Body of pancreas (tissue), 4 donors: ENCODE results near the gene CCDC12. TPM values are rescaled to one million over a fixed set of nuclear protein-coding genes. Genes with fewer than 3 reads are reported as not detected.

Experiments
- ATAC-seq: fragments of 150-250 bp; one replicate; pipeline ENCODE4 v1.9.1; 2016
- DNase-seq, 4 donors: peaks; one replicate each; pipeline ENCODE4 v3.0.0-alpha.2; 2019
- H3K27ac ChIP-seq, 4 donors: fragments of 200-600 bp; sonication (generic); 1 replicate in 3 of 4; 2 replicates in 1 of 4; pipeline versions ENCODE4 v1.5.1 to v1.6.1; 2016 to 2019; ENCODE audit warnings: mild to moderate bottlenecking in 1 of 4, mixed read lengths in 1 of 4, moderate library complexity in 1 of 4
- H3K27me3 ChIP-seq, 2 donors: fragments of 200-600 bp; sonication (generic); one replicate each; pipeline ENCODE4 v1.6.0; 2016; ENCODE audit warnings: mild to moderate bottlenecking in 1 of 2
- H3K36me3 ChIP-seq, 2 donors: fragments of 200-600 bp; sonication (generic); replicated peaks in 1 of 2; 2 replicates each; pipeline ENCODE4 v1.5.1; 2016; ENCODE audit warnings: low read depth in 2 of 2; ENCODE audit not compliant: insufficient read depth in 1 of 2
- H3K4me1 ChIP-seq: fragments of 200-600 bp; sonication (generic); one replicate; pipeline ENCODE4 v1.6.0; 2016
- H3K4me3 ChIP-seq, 2 donors: fragments of 200-600 bp; sonication (generic); 1 replicate in 1 of 2; 2 replicates in 1 of 2; pipeline ENCODE4 v1.5.1; 2016 to 2019
- H3K9me3 ChIP-seq, 3 donors: fragments of 200-600 bp; sonication (generic); 1 replicate in 2 of 3; 2 replicates in 1 of 3; pipeline ENCODE4 v1.5.1; 2016
- POLR2A ChIP-seq, 3 donors: fragments of 450-650 bp; IDR thresholded peaks; one replicate each; pipeline ENCODE4 v1.6.1; 2016; ENCODE audit warnings: antibody characterized with exemption in 3 of 3, mild to moderate bottlenecking in 2 of 3
- WGBS, 2 donors: methylation state at CpG; one replicate each; pipeline ENCODE4 v1.1.5; 2017; 5-methylcytosine and 5-hydroxymethylcytosine counted together
- intact Hi-C: fragments of 100-400 bp; cut with DNase I; formaldehyde crosslinking; loops from one replicate; pipeline ENCODE4 v1.15.1; 2023
- total RNA-seq, 2 donors: library from RNA; depleted of rRNA; stranded (reverse); fragments of >200 nt; gene quantifications; one replicate each; pipeline ENCODE4 v1.1.0, GENCODE V29; 2016
- TF ChIP-seq, protein P1 (sequence below), 7 experiments: fragments of 450-650 bp in 4 of 7; fragments of 200-600 bp in 3 of 7; sonication (generic) in 3 of 7; IDR thresholded peaks; one replicate each; pipeline ENCODE4 v1.5.1; 2016 to 2019; ENCODE audit warnings: antibody characterized with exemption in 7 of 7

Gene CCDC12
- total RNA-seq, 2 donors from 2014 or later, result 25.4 to 67.2 TPM

DNA sequence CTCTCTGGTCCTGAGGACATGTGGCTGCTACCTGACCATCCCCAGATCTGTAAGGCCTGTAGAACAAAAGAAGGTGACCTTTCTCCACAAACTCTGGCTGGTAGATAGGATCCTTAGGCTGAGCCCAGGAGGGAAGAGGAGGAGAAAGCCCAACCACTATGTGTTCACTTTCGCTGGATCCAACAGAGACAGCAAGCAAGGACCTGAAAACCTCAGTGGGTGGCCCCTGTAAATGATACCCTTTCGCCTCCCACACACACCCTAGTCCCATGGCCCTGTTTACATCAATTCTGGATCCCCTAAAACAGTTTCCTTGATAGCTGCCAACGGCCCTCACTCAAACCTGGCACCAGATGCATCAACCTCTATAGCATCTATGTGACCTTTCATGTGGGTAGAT is 22.4 kb downstream of the CCDC12 start:
- no peak for DNase-seq
- H3K4me1 ChIP-seq, result peaks cover 94% of the 10 kb centered on the region
- intact Hi-C loops, result no loop called here
- no peaks in the 10 kb centered on the region for H3K9me3 ChIP-seq
- no peaks in the 10 kb centered on the region for H3K27me3 ChIP-seq
- no peak for ATAC-seq
- H3K27ac ChIP-seq, result peak overlapping the region in 3 of 4 donors; percentile 35 to 69 (median 49)
- 80% methylated on average over 3 of the region's 3 CpGs for WGBS, 2 donors
- H3K36me3 ChIP-seq, result no peaks in the 10 kb centered on the region
- TF ChIP-seq, protein P1, sequence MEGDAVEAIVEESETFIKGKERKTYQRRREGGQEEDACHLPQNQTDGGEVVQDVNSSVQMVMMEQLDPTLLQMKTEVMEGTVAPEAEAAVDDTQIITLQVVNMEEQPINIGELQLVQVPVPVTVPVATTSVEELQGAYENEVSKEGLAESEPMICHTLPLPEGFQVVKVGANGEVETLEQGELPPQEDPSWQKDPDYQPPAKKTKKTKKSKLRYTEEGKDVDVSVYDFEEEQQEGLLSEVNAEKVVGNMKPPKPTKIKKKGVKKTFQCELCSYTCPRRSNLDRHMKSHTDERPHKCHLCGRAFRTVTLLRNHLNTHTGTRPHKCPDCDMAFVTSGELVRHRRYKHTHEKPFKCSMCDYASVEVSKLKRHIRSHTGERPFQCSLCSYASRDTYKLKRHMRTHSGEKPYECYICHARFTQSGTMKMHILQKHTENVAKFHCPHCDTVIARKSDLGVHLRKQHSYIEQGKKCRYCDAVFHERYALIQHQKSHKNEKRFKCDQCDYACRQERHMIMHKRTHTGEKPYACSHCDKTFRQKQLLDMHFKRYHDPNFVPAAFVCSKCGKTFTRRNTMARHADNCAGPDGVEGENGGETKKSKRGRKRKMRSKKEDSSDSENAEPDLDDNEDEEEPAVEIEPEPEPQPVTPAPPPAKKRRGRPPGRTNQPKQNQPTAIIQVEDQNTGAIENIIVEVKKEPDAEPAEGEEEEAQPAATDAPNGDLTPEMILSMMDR (IDR thresholded peaks at IDR 0.05), result no peak
- no peak for TF ChIP-seq POLR2A (IDR thresholded peaks at IDR 0.05)
- no peak overlapping the region for H3K4me3 ChIP-seq

DNA sequence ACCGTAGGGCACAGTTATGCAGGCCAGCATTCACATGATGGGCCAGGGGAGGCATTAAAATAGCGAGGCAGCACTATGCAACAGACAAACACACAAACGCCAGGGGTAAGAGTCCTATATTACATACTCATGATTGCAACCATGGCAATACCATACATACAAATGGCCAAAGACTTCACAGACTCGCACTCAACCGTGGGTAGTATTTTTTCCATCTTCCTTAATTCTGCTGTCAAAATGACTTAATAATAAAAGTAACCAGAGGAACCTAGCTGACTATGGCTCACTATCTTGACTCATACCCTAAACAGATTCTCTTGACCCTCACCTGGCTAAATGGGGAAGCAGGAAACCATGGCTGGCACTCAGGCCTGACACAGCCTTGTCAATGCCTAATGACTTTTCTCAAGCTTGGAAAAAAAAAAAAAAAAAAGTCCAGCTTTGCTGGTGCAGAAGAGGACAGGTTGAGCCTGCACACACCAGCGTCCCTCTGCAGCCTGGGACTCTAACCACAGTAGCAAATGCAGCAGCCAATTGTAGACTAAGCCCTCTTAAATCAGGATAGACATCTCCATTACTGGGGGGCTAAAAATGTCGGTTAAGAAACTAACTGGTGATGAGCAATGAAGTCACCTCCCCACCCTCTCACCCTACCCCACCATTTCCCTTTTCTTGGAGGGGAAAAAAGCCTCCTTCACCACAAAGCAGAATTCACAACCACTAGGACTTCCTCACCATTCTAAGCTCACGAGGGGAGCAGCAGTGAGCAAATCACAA is 23.1 kb downstream of the CCDC12 start:
- no peak for ATAC-seq
- H3K36me3 ChIP-seq, result no peaks in the 10 kb centered on the region
- intact Hi-C loops, result no loop called here
- H3K4me3 ChIP-seq, result no peak overlapping the region
- no peak for TF ChIP-seq POLR2A (IDR thresholded peaks at IDR 0.05)
- TF ChIP-seq, protein P1 (IDR thresholded peaks at IDR 0.05), result no peak
- no peak for DNase-seq
- H3K27ac ChIP-seq, result peak overlapping the region in 2 of 4 donors; percentile 35 to 49
- 71 to 72% methylated on average over 8 of the region's 8 CpGs for WGBS, 2 donors
- no peaks in the 10 kb centered on the region for H3K9me3 ChIP-seq
- H3K27me3 ChIP-seq, result no peaks in the 10 kb centered on the region
- peaks cover 94% of the 10 kb centered on the region for H3K4me1 ChIP-seq

DNA sequence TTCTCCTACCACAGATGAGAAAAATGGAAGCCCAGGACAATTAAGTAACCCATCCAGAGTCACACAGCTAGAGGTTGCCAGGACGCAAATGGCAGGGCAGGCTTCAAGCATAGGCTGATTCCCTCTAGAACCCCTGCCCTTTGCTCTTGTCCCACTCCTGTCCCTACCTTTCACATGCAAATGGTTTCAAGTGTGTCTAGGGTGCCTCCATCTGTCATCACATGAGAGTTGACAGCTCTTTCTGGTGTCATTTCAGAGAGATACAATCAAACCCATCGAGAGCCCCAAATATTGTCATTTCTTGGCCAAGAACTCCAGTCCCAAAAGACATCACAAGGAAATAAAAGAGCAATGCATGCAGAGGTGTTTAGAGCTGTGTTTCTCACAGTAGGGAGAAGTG is 23.7 kb downstream of the CCDC12 start:
- 81 to 100% methylated on average over 2 of the region's 2 CpGs for WGBS, 2 donors
- Histone ChIP-seq H3K4me1 (peaks cover 94% of the 10 kb centered on the region), H3K27me3 (no peaks in the 10 kb centered on the region), H3K27ac (no peak overlapping the region), H3K36me3 (no peaks in the 10 kb centered on the region), H3K4me3 (no peak overlapping the region), H3K9me3 (no peaks in the 10 kb centered on the region)
- no peak for DNase-seq
- ATAC-seq, result no peak
- intact Hi-C loops, result no loop called here
- TF ChIP-seq, protein P1 (IDR thresholded peaks at IDR 0.05), result no peak
- no peak for TF ChIP-seq POLR2A (IDR thresholded peaks at IDR 0.05)

DNA sequence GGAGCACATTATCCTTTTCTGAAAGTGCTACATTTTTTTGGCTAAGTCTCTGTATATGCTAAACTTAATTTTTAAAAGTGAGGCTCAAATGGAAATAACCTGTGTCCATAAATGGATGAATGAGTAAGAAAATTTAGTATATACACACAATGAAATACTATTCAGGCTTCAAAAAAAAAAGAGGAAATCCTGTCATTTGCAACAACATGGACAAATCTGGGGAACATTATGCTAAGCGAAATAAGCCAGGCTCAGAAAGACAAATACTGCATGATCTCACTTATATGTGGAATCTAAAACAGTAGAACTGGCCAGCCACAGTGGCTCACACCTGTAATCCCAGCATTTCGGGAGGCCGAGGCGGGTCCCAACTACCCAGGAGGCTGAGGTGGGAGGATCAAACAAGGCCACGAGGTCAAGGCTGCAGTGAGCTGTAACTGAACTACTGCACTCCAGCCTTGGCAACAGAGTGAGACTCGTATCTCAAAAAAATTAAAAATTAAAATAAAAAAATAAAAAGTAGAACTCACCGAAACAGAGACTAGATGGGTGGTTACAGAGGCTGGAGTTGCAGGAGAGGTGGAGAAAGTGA is 25.8 kb downstream of the CCDC12 start:
- H3K9me3 ChIP-seq, result no peaks in the 10 kb centered on the region
- ATAC-seq (no peak), DNase-seq (no peak)
- TF ChIP-seq, protein P1 (IDR thresholded peaks at IDR 0.05), result no peak
- TF ChIP-seq POLR2A (IDR thresholded peaks at IDR 0.05), result no peak
- intact Hi-C loops, result no loop called here
- no peaks in the 10 kb centered on the region for H3K27me3 ChIP-seq
- H3K4me3 ChIP-seq, result no peak overlapping the region
- H3K4me1 ChIP-seq, result peaks cover 94% of the 10 kb centered on the region
- H3K27ac ChIP-seq, result peak overlapping the region in 2 of 4 donors; percentile 92 to 93
- 45 to 50% methylated on average over 7 of the region's 7 CpGs for WGBS, 2 donors
- no peaks in the 10 kb centered on the region for H3K36me3 ChIP-seq
